ENCODE data around the gene ALPK3. TPM values are rescaled to one million over a fixed set of nuclear protein-coding genes. Genes with fewer than 3 reads are reported as not detected.

Gene ALPK3
- total RNA-seq, 1 experiment from 2014 or later: 0.07 TPM

DNA sequence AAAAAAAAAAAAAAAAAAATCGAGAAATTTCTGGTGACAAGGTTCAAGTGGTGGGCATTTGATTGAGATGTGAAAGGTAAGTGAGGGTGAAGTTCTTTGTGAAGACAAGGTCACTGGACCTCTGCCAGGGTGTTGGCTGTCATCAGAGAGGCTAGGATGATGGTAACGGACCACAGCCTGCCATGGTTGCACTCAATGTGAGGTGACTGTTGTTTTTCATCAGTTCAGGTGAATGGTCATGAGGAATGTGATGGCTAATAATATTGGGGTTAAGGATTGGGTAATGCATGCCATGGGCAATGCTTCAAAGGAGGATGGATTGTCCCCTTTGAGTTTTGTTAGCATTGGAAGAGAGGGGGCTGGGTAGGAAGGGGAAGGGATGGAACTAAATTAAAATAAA lies 4.3 kb upstream of the ALPK3 start:
- no peaks in the 10 kb centered on the region for H3K4me1 Mint-ChIP-seq (ENCODE audit: insufficient read depth, unreplicated experiment)
- no peak overlapping the region for H3K4me3 Mint-ChIP-seq (ENCODE audit: unreplicated experiment)

DNA sequence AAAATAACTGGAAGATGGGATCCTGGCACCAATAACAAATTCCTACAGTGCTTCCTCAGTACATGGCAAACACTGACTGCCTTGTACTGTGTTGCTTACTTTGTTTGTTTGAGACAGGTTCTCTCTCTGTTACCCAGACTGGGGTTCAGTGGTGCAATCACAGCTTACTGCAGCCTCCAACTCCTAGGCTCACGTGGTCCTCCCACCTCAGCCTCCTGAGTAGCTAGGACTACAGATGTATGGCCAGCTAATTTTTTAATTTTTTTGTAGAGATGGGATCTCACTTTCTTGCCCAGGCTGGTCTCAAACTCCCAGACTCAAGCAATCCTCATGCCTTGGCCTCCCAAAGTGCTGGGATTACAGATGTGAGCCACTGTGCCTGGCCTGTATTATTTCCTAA lies 3.7 kb upstream of the ALPK3 start:
- intact Hi-C loops (cut with micrococcal nuclease): no loop called here
- Mint-ChIP-seq H3K36me3 (ENCODE audit: insufficient read depth, unreplicated experiment) (peaks cover 11% of the 10 kb centered on the region), H3K27me3 (ENCODE audit: insufficient read depth, unreplicated experiment) (no peaks in the 10 kb centered on the region), H3K27ac (ENCODE audit: low read depth, unreplicated experiment) (no peak overlapping the region), H3K9me3 (ENCODE audit: unreplicated experiment) (no peaks in the 10 kb centered on the region), H3K4me1 (ENCODE audit: insufficient read depth, unreplicated experiment) (no peaks in the 10 kb centered on the region), H3K4me3 (ENCODE audit: unreplicated experiment) (no peak overlapping the region)
- TF ChIP-seq, protein P1, sequence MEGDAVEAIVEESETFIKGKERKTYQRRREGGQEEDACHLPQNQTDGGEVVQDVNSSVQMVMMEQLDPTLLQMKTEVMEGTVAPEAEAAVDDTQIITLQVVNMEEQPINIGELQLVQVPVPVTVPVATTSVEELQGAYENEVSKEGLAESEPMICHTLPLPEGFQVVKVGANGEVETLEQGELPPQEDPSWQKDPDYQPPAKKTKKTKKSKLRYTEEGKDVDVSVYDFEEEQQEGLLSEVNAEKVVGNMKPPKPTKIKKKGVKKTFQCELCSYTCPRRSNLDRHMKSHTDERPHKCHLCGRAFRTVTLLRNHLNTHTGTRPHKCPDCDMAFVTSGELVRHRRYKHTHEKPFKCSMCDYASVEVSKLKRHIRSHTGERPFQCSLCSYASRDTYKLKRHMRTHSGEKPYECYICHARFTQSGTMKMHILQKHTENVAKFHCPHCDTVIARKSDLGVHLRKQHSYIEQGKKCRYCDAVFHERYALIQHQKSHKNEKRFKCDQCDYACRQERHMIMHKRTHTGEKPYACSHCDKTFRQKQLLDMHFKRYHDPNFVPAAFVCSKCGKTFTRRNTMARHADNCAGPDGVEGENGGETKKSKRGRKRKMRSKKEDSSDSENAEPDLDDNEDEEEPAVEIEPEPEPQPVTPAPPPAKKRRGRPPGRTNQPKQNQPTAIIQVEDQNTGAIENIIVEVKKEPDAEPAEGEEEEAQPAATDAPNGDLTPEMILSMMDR (IDR thresholded peaks at IDR 0.05; ENCODE audit: unreplicated experiment): no peak
- no TSS peak for BruUV-seq (replicated peaks)
- no peak for DNase-seq (ENCODE audit: unreplicated experiment)
- ChIA-PET CTCF (no interaction called here), POLR2A (no interaction called here)

More for the DNA sequence above, 4.3 kb upstream of the ALPK3 start:
- no peak for DNase-seq (ENCODE audit: unreplicated experiment)
- ChIA-PET CTCF (interaction anchor here (0.7 kb wide), 1 partner anchor 19 kb away, joined by 3 read pairs; no protein-coding TSS in a partner anchor), POLR2A (no interaction called here)
- peaks cover 15% of the 10 kb centered on the region for H3K36me3 Mint-ChIP-seq (ENCODE audit: insufficient read depth, unreplicated experiment)
- TF ChIP-seq, protein P1 (IDR thresholded peaks at IDR 0.05; ENCODE audit: unreplicated experiment): no peak
- no peaks in the 10 kb centered on the region for H3K9me3 Mint-ChIP-seq (ENCODE audit: unreplicated experiment)
- H3K27me3 Mint-ChIP-seq (ENCODE audit: insufficient read depth, unreplicated experiment): no peaks in the 10 kb centered on the region
- H3K27ac Mint-ChIP-seq (ENCODE audit: low read depth, unreplicated experiment): no peak overlapping the region
- no TSS peak for BruUV-seq (replicated peaks)
- intact Hi-C loops (cut with micrococcal nuclease): no loop called here

DNA sequence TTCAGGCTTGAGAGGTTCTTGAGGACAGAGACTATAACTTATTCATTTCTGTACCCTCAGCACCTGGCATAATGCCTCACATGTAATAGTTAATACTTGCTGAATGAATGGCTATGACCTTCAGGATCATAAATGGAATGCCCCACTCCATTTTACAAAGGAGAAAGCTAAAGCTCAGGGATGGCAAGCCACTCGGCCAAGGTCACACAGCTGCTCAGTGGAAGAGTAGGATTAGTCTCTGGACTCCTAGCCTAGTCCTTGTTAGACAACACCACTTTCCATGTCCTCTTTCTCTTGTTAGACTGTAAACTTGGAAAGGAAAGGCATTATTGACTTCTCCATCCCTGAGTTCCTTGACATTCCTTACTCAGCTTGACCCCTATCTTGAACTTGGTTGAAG lies 3.2 kb upstream of the ALPK3 start:
- CTCF ChIA-PET: no interaction called here
- POLR2A ChIA-PET: no interaction called here
- no peak for DNase-seq (ENCODE audit: unreplicated experiment)

DNA sequence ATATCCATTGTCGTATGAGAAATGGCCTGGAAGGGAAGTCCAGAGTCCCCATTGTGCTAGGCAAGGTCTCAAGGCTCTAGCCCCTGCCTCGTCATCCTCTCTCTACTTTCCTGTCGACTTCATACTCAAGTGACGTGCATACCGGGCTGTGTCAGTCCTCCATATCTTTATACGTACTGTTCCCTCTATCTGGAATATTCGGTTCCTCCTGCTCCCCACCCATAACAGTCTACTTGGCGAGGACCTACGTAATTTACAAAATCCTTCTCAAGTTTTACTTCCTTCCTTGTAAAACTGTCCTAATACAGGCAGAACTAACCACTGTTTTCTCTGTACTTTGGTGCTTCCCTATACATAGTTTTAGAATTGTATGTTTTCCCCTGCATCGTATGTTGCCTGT lies 2.2 kb upstream of the ALPK3 start:
- intact Hi-C loops (cut with micrococcal nuclease): no loop called here

More for the DNA sequence above, 3.2 kb upstream of the ALPK3 start:
- TF ChIP-seq, protein P1 (IDR thresholded peaks at IDR 0.05; ENCODE audit: unreplicated experiment): no peak
- intact Hi-C loops (cut with micrococcal nuclease): no loop called here
- H3K27ac Mint-ChIP-seq (ENCODE audit: low read depth, unreplicated experiment): no peak overlapping the region
- H3K4me1 Mint-ChIP-seq (ENCODE audit: insufficient read depth, unreplicated experiment): no peaks in the 10 kb centered on the region
- no peaks in the 10 kb centered on the region for H3K9me3 Mint-ChIP-seq (ENCODE audit: unreplicated experiment)
- no peak overlapping the region for H3K4me3 Mint-ChIP-seq (ENCODE audit: unreplicated experiment)
- H3K27me3 Mint-ChIP-seq (ENCODE audit: insufficient read depth, unreplicated experiment): no peaks in the 10 kb centered on the region
- BruUV-seq (replicated peaks): no TSS peak
- H3K36me3 Mint-ChIP-seq (ENCODE audit: insufficient read depth, unreplicated experiment): peaks cover 6% of the 10 kb centered on the region

More for the DNA sequence above, 2.2 kb upstream of the ALPK3 start:
- H3K4me1 Mint-ChIP-seq (ENCODE audit: insufficient read depth, unreplicated experiment): no peaks in the 10 kb centered on the region
- POLR2A ChIA-PET: no interaction called here
- TF ChIP-seq, protein P1 (IDR thresholded peaks at IDR 0.05; ENCODE audit: unreplicated experiment): no peak
- H3K9me3 Mint-ChIP-seq (ENCODE audit: unreplicated experiment): no peaks in the 10 kb centered on the region
- no peak for DNase-seq (ENCODE audit: unreplicated experiment)
- H3K27ac Mint-ChIP-seq (ENCODE audit: low read depth, unreplicated experiment): no peak overlapping the region
- CTCF ChIA-PET: no interaction called here
- H3K4me3 Mint-ChIP-seq (ENCODE audit: unreplicated experiment): no peak overlapping the region
- no TSS peak for BruUV-seq (replicated peaks)
- peaks cover 6% of the 10 kb centered on the region for H3K36me3 Mint-ChIP-seq (ENCODE audit: insufficient read depth, unreplicated experiment)
- H3K27me3 Mint-ChIP-seq (ENCODE audit: insufficient read depth, unreplicated experiment): no peaks in the 10 kb centered on the region
